ENCODE measurements around the gene IL1RAP. TPM values are rescaled to one million over a fixed set of nuclear protein-coding genes. Genes with fewer than 3 reads are reported as not detected.
A peak's percentile ranks its signal among the peaks of the same experiment; 100 is the strongest.

Gene IL1RAP
- total and polyA plus RNA-seq, 8 donors: 20.1 to 32.5 (median 21.0) TPM

DNA sequence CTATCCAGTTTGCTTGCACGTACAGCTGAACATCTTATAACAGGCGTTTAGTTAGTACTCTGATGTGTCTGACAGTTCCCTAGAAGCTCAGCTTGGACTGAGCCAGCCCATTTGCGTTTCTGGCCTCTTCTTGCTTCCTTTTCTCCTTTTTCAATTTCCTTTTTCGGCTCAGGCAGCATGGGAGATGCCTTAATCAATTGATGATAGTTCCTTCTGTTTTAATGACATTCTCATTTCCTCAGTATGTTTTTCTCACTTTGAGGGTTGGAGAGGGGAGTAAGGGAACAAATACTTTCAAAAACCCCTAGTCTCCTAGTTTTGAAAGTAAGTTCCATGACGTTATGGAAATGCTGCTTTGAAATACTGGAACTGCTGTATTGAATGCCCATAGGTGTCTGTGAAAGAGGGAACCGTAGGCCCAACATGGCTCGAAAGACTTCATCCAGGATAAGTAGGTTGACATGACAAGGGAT lies 18.9 kb downstream of the IL1RAP start:
- no peak for DNase-seq
- TF ChIP-seq, protein P1, sequence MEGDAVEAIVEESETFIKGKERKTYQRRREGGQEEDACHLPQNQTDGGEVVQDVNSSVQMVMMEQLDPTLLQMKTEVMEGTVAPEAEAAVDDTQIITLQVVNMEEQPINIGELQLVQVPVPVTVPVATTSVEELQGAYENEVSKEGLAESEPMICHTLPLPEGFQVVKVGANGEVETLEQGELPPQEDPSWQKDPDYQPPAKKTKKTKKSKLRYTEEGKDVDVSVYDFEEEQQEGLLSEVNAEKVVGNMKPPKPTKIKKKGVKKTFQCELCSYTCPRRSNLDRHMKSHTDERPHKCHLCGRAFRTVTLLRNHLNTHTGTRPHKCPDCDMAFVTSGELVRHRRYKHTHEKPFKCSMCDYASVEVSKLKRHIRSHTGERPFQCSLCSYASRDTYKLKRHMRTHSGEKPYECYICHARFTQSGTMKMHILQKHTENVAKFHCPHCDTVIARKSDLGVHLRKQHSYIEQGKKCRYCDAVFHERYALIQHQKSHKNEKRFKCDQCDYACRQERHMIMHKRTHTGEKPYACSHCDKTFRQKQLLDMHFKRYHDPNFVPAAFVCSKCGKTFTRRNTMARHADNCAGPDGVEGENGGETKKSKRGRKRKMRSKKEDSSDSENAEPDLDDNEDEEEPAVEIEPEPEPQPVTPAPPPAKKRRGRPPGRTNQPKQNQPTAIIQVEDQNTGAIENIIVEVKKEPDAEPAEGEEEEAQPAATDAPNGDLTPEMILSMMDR (IDR thresholded peaks at IDR 0.05): no peak
- Histone ChIP-seq H3K27me3 (no peaks in the 10 kb centered on the region), H3K36me3 (peaks cover 0 to 3% of the 10 kb centered on the region in 2 donors), H3K9me3 (no peaks in the 10 kb centered on the region), H3K4me1 (peaks cover 15 to 32% of the 10 kb centered on the region in 2 donors), H3K27ac (peak overlapping the region; percentile 60 to 65), H3K4me3 (no peak overlapping the region)
- intact Hi-C loops (cut with DNase I): no loop called here
- ATAC-seq: no peak

DNA sequence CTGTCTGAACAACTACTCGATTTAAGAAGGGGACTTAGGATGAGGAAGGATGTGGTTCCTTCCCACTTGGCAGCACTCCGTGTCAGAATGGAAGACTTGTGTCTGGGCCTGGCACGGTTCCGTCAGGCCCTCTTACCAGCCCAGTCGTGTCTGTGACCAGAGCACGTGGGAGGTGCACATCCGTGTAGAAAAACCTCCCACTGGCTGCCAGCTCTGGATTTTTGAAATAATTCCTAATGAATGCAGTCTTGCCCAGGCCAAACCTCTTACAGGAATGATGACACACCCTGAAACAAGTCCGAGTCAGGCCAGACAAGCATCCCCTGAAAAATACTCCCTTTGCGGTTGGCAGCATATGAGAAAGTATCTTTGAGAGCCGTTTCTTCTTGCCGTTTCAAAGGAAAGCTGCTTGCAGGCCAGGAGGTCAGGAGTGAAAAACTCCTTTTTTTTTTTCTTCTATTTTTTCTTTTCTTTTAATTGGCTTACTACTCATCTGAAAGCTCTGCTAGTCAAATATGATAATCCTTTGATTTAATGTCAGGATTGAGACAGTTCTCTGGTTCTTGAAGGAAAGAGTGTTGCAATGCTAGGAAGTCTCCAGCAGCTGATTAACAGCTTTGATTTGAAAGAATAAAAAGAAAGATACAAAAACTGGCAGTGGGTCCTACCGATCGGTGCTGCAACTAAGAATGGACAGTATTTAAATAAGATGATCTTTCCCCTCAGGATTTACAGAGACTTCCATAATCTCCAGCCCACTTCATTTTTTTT lies 19.8 kb downstream of the IL1RAP start:
- no peaks in the 10 kb centered on the region for H3K9me3 ChIP-seq
- no peaks in the 10 kb centered on the region for H3K36me3 ChIP-seq
- H3K27me3 ChIP-seq: no peaks in the 10 kb centered on the region
- TF ChIP-seq, protein P1 (IDR thresholded peaks at IDR 0.05): no peak
- H3K27ac ChIP-seq: peak overlapping the region; percentile 60 to 65
- no peak overlapping the region for H3K4me3 ChIP-seq
- ATAC-seq: peak; percentile 80
- intact Hi-C loops (cut with DNase I): no loop called here
- H3K4me1 ChIP-seq: peaks cover 15 to 25% of the 10 kb centered on the region in 2 donors
- DNase-seq: peak in 3 of 4 donors; percentile 26 to 72 (median 65)

DNA sequence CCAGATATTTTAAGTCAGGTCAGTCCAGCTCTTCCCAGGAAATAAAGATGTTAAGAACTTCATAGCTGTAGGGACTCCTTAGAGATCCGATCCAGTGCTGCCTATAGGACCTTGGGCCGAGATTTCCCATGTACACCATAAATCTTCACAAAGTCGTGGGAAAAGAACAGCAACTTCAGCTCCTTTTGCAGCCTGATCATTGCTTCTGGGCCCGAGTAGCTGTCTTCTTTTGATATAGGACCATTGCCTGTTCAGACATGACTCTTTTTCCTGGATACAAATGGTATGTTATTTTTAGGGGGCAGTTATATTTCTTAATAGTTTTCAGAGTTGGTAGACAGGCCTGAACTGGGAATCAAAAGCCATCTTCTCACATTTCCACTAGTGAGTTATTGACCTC lies 20.5 kb downstream of the IL1RAP start:
- intact Hi-C loops (cut with DNase I): no loop called here
- Histone ChIP-seq H3K36me3 (no peaks in the 10 kb centered on the region), H3K27ac (peak overlapping the region; percentile 60 to 65), H3K4me3 (no peak overlapping the region), H3K9me3 (no peaks in the 10 kb centered on the region), H3K27me3 (no peaks in the 10 kb centered on the region), H3K4me1 (peaks cover 15 to 20% of the 10 kb centered on the region in 2 donors)
- ATAC-seq (no peak), DNase-seq (no peak)
- TF ChIP-seq, protein P1 (IDR thresholded peaks at IDR 0.05): no peak

DNA sequence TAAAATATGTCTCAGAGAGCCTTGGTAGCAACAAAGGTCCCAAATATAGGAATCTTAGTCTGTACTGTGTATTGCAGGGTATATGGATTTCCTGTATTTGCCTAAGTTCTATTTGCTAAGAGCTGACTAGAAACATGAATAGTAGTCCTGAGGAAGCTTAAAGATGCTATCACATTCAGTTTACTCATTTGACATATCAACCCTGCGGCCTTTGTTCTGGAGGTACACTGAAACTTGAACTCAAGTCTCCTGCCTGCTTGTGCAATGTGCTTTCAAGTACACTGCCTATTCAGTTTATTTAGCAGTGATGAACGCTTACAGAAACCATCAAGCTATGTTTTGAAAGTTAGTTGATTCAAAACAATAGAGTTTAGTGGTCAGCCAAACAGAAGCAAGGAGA lies 21.1 kb downstream of the IL1RAP start:
- intact Hi-C loops (cut with DNase I): no loop called here
- Histone ChIP-seq H3K4me3 (no peak overlapping the region), H3K4me1 (peaks cover 15 to 20% of the 10 kb centered on the region in 2 donors), H3K36me3 (no peaks in the 10 kb centered on the region), H3K27ac (peak overlapping the region in 1 of 2 donors; percentile 65), H3K27me3 (no peaks in the 10 kb centered on the region), H3K9me3 (no peaks in the 10 kb centered on the region)
- no peak for ATAC-seq
- DNase-seq: no peak
- TF ChIP-seq, protein P1 (IDR thresholded peaks at IDR 0.05): no peak

DNA sequence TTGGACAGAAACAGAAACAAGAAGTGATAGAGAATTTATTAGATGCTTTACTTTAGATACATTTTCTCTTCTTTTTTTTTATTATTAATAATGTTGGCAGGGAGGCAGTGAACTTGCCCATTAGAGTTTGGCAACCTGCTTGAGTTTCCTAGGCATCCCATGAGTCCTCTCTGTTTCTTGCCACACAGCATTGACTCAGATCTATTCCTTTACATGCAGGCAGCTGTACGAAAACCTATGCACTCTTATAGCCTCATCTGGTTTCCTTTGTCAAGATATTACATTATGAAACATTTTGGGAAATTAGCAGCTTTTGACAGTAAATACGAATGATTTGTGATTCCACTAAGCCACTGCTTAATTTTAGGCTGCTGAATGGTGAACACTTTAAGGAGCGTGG lies 23.3 kb downstream of the IL1RAP start:
- ATAC-seq (no peak), DNase-seq (no peak)
- TF ChIP-seq, protein P1 (IDR thresholded peaks at IDR 0.05): no peak
- intact Hi-C loops (cut with DNase I): no loop called here
- no peak overlapping the region for H3K4me3 ChIP-seq
- no peaks in the 10 kb centered on the region for H3K36me3 ChIP-seq
- peaks cover 15 to 20% of the 10 kb centered on the region in 2 donors for H3K4me1 ChIP-seq
- H3K27me3 ChIP-seq: no peaks in the 10 kb centered on the region
- no peak overlapping the region for H3K27ac ChIP-seq
- H3K9me3 ChIP-seq: no peaks in the 10 kb centered on the region

Measured in left lung (tissue), 10 donors.